Measurements from ENCODE around the gene STXBP5. TPM values are rescaled to one million over a fixed set of nuclear protein-coding genes. Genes with fewer than 3 reads are reported as not detected.

STXBP5 gene
- total and polyA plus RNA-seq, 5 donors from 2014 or later = 1.9 to 32.4 (median 3.5) TPM

- no peak overlapping the region for H3K4me3 Mint-ChIP-seq
- Histone ChIP-seq H3K4me3 (ENCODE audit: low read depth, low read length) (no peak overlapping the region), H3K27ac (ENCODE audit: insufficient read depth, low read length, poor library complexity, severe bottlenecking) (no peak overlapping the region), H3K4me1 (ENCODE audit: control insufficient read depth, insufficient read depth, low read length, poor library complexity, severe bottlenecking) (no peaks in the 10 kb centered on the region), H3K27me3 (ENCODE audit: control insufficient read depth, insufficient read depth, low read length) (no peaks in the 10 kb centered on the region), H3K36me3 (ENCODE audit: control insufficient read depth, insufficient read depth, low read length) (peaks cover 21% of the 10 kb centered on the region), H3K9me3 (ENCODE audit: control insufficient read depth in 2 of 2, low read length in 2 of 2) (no peaks in the 10 kb centered on the region)
- no peak for DNase-seq
- H3K9me3 Mint-ChIP-seq = no peaks in the 10 kb centered on the region
- H3K27me3 Mint-ChIP-seq = no peaks in the 10 kb centered on the region
- no peak overlapping the region for H3K27ac Mint-ChIP-seq
- H3K36me3 Mint-ChIP-seq = peaks cover 51% of the 10 kb centered on the region
- peaks cover 0 to 20% (median 14%) of the 10 kb centered on the region in 4 donors for H3K4me1 Mint-ChIP-seq
- no peak for ATAC-seq (ENCODE audit: low read depth in 2 of 2)
These were observed 69.8 kb downstream of the STXBP5 start for GRCh38 chr6:147274012-147274411.

DNA sequence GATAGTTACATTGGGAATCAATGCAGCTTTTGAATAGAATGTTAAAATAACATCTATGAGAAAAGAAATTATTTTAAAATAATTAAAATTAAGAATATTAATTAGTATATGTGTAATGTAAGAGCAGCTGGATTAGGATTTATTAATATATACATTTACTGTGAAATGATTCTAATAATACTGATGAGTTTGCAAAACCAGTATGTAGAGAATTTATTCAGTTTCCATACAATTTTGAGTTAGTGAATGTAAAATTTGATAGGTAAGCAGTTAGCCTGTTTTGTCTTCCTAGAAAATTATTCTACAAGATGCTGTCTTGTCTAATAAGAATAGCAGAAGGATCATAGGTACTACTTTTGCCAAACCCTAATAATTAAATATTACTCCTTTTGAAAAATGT lies 70.6 kb downstream of the STXBP5 start:
- no peak overlapping the region for H3K4me3 ChIP-seq (ENCODE audit: low read depth, low read length)
- H3K4me1 ChIP-seq (ENCODE audit: control insufficient read depth, insufficient read depth, low read length, poor library complexity, severe bottlenecking) = no peaks in the 10 kb centered on the region
- Mint-ChIP-seq H3K36me3 (peaks cover 50% of the 10 kb centered on the region), H3K27me3 (no peaks in the 10 kb centered on the region), H3K27ac (no peak overlapping the region), H3K4me1 (peaks cover 5 to 17% (median 15%) of the 10 kb centered on the region in 4 donors), H3K9me3 (no peaks in the 10 kb centered on the region), H3K4me3 (no peak overlapping the region)
- no peak overlapping the region for H3K27ac ChIP-seq (ENCODE audit: insufficient read depth, low read length, poor library complexity, severe bottlenecking)
- no peak for DNase-seq
- no peaks in the 10 kb centered on the region for H3K27me3 ChIP-seq (ENCODE audit: control insufficient read depth, insufficient read depth, low read length)
- no peaks in the 10 kb centered on the region for H3K9me3 ChIP-seq (ENCODE audit: control insufficient read depth in 2 of 2, low read length in 2 of 2)
- H3K36me3 ChIP-seq (ENCODE audit: control insufficient read depth, insufficient read depth, low read length) = peaks cover 23% of the 10 kb centered on the region
- ATAC-seq (ENCODE audit: low read depth in 2 of 2) = no peak

- ATAC-seq (ENCODE audit: low read depth in 2 of 2) = no peak
- H3K9me3 ChIP-seq (ENCODE audit: control insufficient read depth in 2 of 2, low read length in 2 of 2) = no peaks in the 10 kb centered on the region
- H3K4me1 ChIP-seq (ENCODE audit: control insufficient read depth, insufficient read depth, low read length, poor library complexity, severe bottlenecking) = no peaks in the 10 kb centered on the region
- DNase-seq = no peak
- Mint-ChIP-seq H3K27me3 (no peaks in the 10 kb centered on the region), H3K36me3 (peaks cover 40% of the 10 kb centered on the region), H3K4me1 (peaks cover 6 to 28% (median 10%) of the 10 kb centered on the region in 4 donors), H3K4me3 (peak overlapping the region in 1 of 4 donors; percentile 57), H3K9me3 (no peaks in the 10 kb centered on the region), H3K27ac (peak overlapping the region; percentile 58 to 78 (median 71))
- no peak overlapping the region for H3K4me3 ChIP-seq (ENCODE audit: low read depth, low read length)
- no peaks in the 10 kb centered on the region for H3K27me3 ChIP-seq (ENCODE audit: control insufficient read depth, insufficient read depth, low read length)
- no peak overlapping the region for H3K27ac ChIP-seq (ENCODE audit: insufficient read depth, low read length, poor library complexity, severe bottlenecking)
- H3K36me3 ChIP-seq (ENCODE audit: control insufficient read depth, insufficient read depth, low read length) = peaks cover 26% of the 10 kb centered on the region
These were observed 74.7 kb downstream of the STXBP5 start for GRCh38 chr6:147278891-147279290.

GRCh38 chr6:147279427-147279826 lies 75.2 kb downstream of the STXBP5 start:
- Histone ChIP-seq H3K27ac (ENCODE audit: insufficient read depth, low read length, poor library complexity, severe bottlenecking) (no peak overlapping the region), H3K9me3 (ENCODE audit: control insufficient read depth in 2 of 2, low read length in 2 of 2) (no peaks in the 10 kb centered on the region), H3K36me3 (ENCODE audit: control insufficient read depth, insufficient read depth, low read length) (peaks cover 26% of the 10 kb centered on the region), H3K27me3 (ENCODE audit: control insufficient read depth, insufficient read depth, low read length) (no peaks in the 10 kb centered on the region), H3K4me1 (ENCODE audit: control insufficient read depth, insufficient read depth, low read length, poor library complexity, severe bottlenecking) (peaks cover under 1% of the 10 kb centered on the region), H3K4me3 (ENCODE audit: low read depth, low read length) (no peak overlapping the region)
- H3K4me3 Mint-ChIP-seq = peak overlapping the region in 1 of 4 donors; percentile 11
- DNase-seq (no peak), ATAC-seq (ENCODE audit: low read depth in 2 of 2) (no peak)
- H3K27ac Mint-ChIP-seq = peak overlapping the region in 1 of 3 donors; percentile 82
- no peaks in the 10 kb centered on the region for H3K27me3 Mint-ChIP-seq
- H3K4me1 Mint-ChIP-seq = peaks cover 10 to 30% (median 11%) of the 10 kb centered on the region in 4 donors
- peaks cover 40% of the 10 kb centered on the region for H3K36me3 Mint-ChIP-seq
- no peaks in the 10 kb centered on the region for H3K9me3 Mint-ChIP-seq

DNA sequence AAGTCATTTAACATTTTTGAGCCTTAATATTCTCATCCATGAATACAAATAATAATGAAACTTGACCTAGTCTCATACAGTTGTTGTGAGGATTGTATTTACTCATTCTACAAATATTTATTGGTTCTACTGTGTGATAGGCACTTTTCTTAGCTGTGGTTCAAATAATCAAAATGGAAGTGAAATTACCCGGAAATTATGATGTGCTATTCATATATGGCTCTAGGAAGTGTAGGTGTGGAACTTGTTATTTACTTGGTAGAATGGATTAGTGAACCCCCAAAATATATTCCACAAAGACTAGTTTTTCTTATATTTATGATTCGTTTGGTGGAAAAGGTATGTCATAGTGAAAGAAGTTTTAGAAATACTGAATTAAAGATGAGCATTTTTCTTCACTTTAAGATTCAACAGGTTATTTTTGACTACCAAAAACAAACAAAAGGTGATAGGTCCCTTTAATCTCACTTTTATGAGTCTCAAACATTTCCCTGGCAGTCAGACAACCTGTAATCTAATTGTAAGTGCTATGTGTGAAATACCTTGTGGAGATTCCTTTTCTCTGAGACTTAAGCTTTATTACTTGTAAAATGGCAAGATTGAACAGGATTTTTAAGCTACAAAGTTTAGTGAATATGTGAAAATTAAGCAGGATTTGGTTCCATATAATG lies 77.8 kb downstream of the STXBP5 start:
- peaks cover 16 to 38% (median 19%) of the 10 kb centered on the region in 4 donors for H3K4me1 Mint-ChIP-seq
- H3K36me3 ChIP-seq (ENCODE audit: control insufficient read depth, insufficient read depth, low read length) = peaks cover 20% of the 10 kb centered on the region
- DNase-seq = no peak
- H3K27ac ChIP-seq (ENCODE audit: insufficient read depth, low read length, poor library complexity, severe bottlenecking) = no peak overlapping the region
- no peak for ATAC-seq (ENCODE audit: low read depth in 2 of 2)
- no peaks in the 10 kb centered on the region for H3K9me3 Mint-ChIP-seq
- peaks cover 3% of the 10 kb centered on the region for H3K4me1 ChIP-seq (ENCODE audit: control insufficient read depth, insufficient read depth, low read length, poor library complexity, severe bottlenecking)
- H3K36me3 Mint-ChIP-seq = peaks cover 34% of the 10 kb centered on the region
- no peak overlapping the region for H3K4me3 ChIP-seq (ENCODE audit: low read depth, low read length)
- no peaks in the 10 kb centered on the region for H3K27me3 ChIP-seq (ENCODE audit: control insufficient read depth, insufficient read depth, low read length)
- H3K27me3 Mint-ChIP-seq = no peaks in the 10 kb centered on the region
- H3K4me3 Mint-ChIP-seq = no peak overlapping the region
- H3K27ac Mint-ChIP-seq = no peak overlapping the region
- no peaks in the 10 kb centered on the region for H3K9me3 ChIP-seq (ENCODE audit: control insufficient read depth in 2 of 2, low read length in 2 of 2)

GRCh38 chr6:147282566-147282959 lies 78.3 kb downstream of the STXBP5 start:
- H3K27ac ChIP-seq (ENCODE audit: insufficient read depth, low read length, poor library complexity, severe bottlenecking) = no peak overlapping the region
- DNase-seq = no peak
- H3K4me3 ChIP-seq (ENCODE audit: low read depth, low read length) = no peak overlapping the region
- no peaks in the 10 kb centered on the region for H3K27me3 ChIP-seq (ENCODE audit: control insufficient read depth, insufficient read depth, low read length)
- Mint-ChIP-seq H3K9me3 (no peaks in the 10 kb centered on the region), H3K27ac (no peak overlapping the region), H3K4me1 (peaks cover 16 to 38% (median 19%) of the 10 kb centered on the region in 4 donors), H3K27me3 (no peaks in the 10 kb centered on the region), H3K4me3 (no peak overlapping the region), H3K36me3 (peaks cover 31% of the 10 kb centered on the region)
- no peak for ATAC-seq (ENCODE audit: low read depth in 2 of 2)
- H3K36me3 ChIP-seq (ENCODE audit: control insufficient read depth, insufficient read depth, low read length) = peaks cover 20% of the 10 kb centered on the region
- no peaks in the 10 kb centered on the region for H3K9me3 ChIP-seq (ENCODE audit: control insufficient read depth in 2 of 2, low read length in 2 of 2)
- peaks cover 3% of the 10 kb centered on the region for H3K4me1 ChIP-seq (ENCODE audit: control insufficient read depth, insufficient read depth, low read length, poor library complexity, severe bottlenecking)

DNA sequence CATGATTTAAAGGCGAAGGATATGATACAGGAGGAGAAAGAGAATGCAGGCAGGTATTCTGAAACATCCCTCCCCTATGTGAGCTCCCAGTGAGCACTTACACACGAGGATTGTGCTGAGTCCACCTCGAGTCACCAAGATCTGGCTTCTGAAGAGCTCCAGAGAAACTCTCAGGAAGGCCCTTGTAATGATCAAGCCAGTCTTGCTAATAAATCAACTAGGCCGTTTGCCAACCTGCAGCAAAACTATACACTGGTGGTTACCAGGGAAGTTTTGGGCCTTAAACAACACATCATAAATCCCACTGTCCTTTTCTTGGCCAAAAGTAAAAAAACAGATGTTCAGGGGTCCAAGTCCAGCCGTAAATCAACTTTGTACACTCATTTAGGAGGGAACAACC lies 79.2 kb downstream of the STXBP5 start:
- H3K4me1 Mint-ChIP-seq = peaks cover 16 to 38% (median 20%) of the 10 kb centered on the region in 4 donors
- H3K4me1 ChIP-seq (ENCODE audit: control insufficient read depth, insufficient read depth, low read length, poor library complexity, severe bottlenecking) = peaks cover 3% of the 10 kb centered on the region
- ATAC-seq (ENCODE audit: low read depth in 2 of 2) (no peak), DNase-seq (no peak)
- H3K27me3 Mint-ChIP-seq = no peaks in the 10 kb centered on the region
- no peak overlapping the region for H3K4me3 ChIP-seq (ENCODE audit: low read depth, low read length)
- no peaks in the 10 kb centered on the region for H3K27me3 ChIP-seq (ENCODE audit: control insufficient read depth, insufficient read depth, low read length)
- H3K27ac ChIP-seq (ENCODE audit: insufficient read depth, low read length, poor library complexity, severe bottlenecking) = no peak overlapping the region
- H3K36me3 ChIP-seq (ENCODE audit: control insufficient read depth, insufficient read depth, low read length) = peaks cover 18% of the 10 kb centered on the region
- peaks cover 28% of the 10 kb centered on the region for H3K36me3 Mint-ChIP-seq
- H3K4me3 Mint-ChIP-seq = no peak overlapping the region
- no peaks in the 10 kb centered on the region for H3K9me3 ChIP-seq (ENCODE audit: control insufficient read depth in 2 of 2, low read length in 2 of 2)
- H3K9me3 Mint-ChIP-seq = no peaks in the 10 kb centered on the region
- H3K27ac Mint-ChIP-seq = peak overlapping the region in 2 of 3 donors; percentile 39 to 76

Measured in CD4-positive, CD25-positive, alpha-beta regulatory T cell (primary cell).